ENCODE results near the gene LNPEP.
A peak's percentile ranks its signal among the peaks of the same experiment; 100 is the strongest.

LNPEP gene

DNA sequence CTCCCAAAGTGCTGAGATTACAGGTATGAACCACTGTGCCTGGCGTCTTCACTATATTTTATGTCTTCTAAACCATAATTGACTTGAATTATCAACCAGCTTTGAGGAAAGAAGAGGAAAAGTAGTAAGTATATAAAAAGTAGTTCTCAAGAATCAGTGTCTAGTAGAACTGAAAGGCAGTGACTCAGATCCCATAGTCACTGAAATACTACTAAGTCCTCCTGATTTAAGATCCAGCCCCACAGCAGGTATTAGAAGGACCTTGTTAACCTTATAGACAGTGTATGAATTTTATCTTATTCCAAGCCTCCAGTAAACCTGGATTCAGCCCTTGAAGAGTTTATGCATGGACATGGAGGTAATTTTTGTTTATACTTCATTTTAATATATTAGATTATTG lies 31.5 kb downstream of the LNPEP start:
- TF ChIP-seq OSR1 (CRISPR knock-in tag; IDR thresholded peaks at IDR 0.05): no peak
- TF ChIP-seq TCF4 (CRISPR knock-in tag; IDR thresholded peaks at IDR 0.05; ENCODE audit: borderline replicate concordance): no peak
- TF ChIP-seq, protein P1, sequence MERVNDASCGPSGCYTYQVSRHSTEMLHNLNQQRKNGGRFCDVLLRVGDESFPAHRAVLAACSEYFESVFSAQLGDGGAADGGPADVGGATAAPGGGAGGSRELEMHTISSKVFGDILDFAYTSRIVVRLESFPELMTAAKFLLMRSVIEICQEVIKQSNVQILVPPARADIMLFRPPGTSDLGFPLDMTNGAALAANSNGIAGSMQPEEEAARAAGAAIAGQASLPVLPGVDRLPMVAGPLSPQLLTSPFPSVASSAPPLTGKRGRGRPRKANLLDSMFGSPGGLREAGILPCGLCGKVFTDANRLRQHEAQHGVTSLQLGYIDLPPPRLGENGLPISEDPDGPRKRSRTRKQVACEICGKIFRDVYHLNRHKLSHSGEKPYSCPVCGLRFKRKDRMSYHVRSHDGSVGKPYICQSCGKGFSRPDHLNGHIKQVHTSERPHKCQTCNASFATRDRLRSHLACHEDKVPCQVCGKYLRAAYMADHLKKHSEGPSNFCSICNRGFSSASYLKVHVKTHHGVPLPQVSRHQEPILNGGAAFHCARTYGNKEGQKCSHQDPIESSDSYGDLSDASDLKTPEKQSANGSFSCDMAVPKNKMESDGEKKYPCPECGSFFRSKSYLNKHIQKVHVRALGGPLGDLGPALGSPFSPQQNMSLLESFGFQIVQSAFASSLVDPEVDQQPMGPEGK (CRISPR knock-in tag; IDR thresholded peaks at IDR 0.05; ENCODE audit: borderline replicate concordance): no peak
- TF ChIP-seq BACH2 (CRISPR knock-in tag; IDR thresholded peaks at IDR 0.05; ENCODE audit: borderline replicate concordance): no peak
- no peak for TF ChIP-seq ARNTL (CRISPR knock-in tag; IDR thresholded peaks at IDR 0.05; ENCODE audit: borderline replicate concordance, low read depth)
- no peak for TF ChIP-seq ZFP3 (CRISPR knock-in tag; IDR thresholded peaks at IDR 0.05)
- TF ChIP-seq RARB (CRISPR knock-in tag; IDR thresholded peaks at IDR 0.05): no peak
- TF ChIP-seq ZFP30 (CRISPR knock-in tag; IDR thresholded peaks at IDR 0.05): no peak
- no peak for TF ChIP-seq ESRRG (CRISPR knock-in tag; IDR thresholded peaks at IDR 0.05)
- TF ChIP-seq ZC3H10 (CRISPR knock-in tag; IDR thresholded peaks at IDR 0.05): no peak
- TF ChIP-seq, protein P2, sequence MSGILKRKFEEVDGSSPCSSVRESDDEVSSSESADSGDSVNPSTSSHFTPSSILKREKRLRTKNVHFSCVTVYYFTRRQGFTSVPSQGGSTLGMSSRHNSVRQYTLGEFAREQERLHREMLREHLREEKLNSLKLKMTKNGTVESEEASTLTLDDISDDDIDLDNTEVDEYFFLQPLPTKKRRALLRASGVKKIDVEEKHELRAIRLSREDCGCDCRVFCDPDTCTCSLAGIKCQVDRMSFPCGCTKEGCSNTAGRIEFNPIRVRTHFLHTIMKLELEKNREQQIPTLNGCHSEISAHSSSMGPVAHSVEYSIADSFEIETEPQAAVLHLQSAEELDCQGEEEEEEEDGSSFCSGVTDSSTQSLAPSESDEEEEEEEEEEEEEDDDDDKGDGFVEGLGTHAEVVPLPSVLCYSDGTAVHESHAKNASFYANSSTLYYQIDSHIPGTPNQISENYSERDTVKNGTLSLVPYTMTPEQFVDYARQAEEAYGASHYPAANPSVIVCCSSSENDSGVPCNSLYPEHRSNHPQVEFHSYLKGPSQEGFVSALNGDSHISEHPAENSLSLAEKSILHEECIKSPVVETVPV (CRISPR knock-in tag; IDR thresholded peaks at IDR 0.05): no peak
- TF ChIP-seq SNAI2 (CRISPR knock-in tag; IDR thresholded peaks at IDR 0.05): no peak
- no peak for TF ChIP-seq ZNF70 (CRISPR knock-in tag; IDR thresholded peaks at IDR 0.05)
- no peak for TF ChIP-seq TOX (CRISPR knock-in tag; IDR thresholded peaks at IDR 0.05; ENCODE audit: borderline replicate concordance)
- TF ChIP-seq, protein P3, sequence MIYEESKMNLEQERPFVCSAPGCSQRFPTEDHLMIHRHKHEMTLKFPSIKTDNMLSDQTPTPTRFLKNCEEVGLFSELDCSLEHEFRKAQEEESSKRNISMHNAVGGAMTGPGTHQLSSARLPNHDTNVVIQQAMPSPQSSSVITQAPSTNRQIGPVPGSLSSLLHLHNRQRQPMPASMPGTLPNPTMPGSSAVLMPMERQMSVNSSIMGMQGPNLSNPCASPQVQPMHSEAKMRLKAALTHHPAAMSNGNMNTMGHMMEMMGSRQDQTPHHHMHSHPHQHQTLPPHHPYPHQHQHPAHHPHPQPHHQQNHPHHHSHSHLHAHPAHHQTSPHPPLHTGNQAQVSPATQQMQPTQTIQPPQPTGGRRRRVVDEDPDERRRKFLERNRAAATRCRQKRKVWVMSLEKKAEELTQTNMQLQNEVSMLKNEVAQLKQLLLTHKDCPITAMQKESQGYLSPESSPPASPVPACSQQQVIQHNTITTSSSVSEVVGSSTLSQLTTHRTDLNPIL (CRISPR knock-in tag; IDR thresholded peaks at IDR 0.05; ENCODE audit: low read depth): no peak
- ATAC-seq: no peak

DNA sequence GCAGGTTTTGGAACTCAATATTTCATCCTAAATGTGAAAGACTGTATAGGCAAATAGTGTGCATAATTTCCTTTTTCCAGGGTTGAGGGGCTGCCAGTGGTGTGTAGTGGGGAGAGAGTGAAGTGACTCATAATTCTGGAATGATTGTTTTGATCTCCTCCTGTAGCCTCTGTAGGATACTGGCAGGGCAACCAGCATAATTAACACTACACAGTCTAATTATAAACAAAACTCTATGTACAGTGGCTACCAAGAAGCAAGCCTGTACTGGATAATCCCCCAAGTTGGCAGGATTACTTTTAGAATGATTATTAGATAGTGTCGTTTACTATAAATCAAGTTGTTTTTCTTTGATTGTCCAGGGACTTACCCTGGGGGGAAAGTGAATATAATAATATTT lies 32.2 kb downstream of the LNPEP start:
- ATAC-seq: peak; percentile 88
- TF ChIP-seq ZFP30 (CRISPR knock-in tag; IDR thresholded peaks at IDR 0.05) (no peak), BACH2 (CRISPR knock-in tag; IDR thresholded peaks at IDR 0.05; ENCODE audit: borderline replicate concordance) (no peak), OSR1 (CRISPR knock-in tag; IDR thresholded peaks at IDR 0.05) (no peak), SNAI2 (CRISPR knock-in tag; IDR thresholded peaks at IDR 0.05) (no peak), ZNF8 (CRISPR knock-in tag; IDR thresholded peaks at IDR 0.05) (no peak), ZC3H10 (CRISPR knock-in tag; IDR thresholded peaks at IDR 0.05) (no peak), GLIS3 (CRISPR knock-in tag; IDR thresholded peaks at IDR 0.05) (no peak), ARNTL (CRISPR knock-in tag; IDR thresholded peaks at IDR 0.05; ENCODE audit: borderline replicate concordance, low read depth) (no peak), ZNF565 (CRISPR knock-in tag; conservative IDR thresholded peaks at IDR 0.05; ENCODE audit: low read depth) (no peak), TCF4 (CRISPR knock-in tag; IDR thresholded peaks at IDR 0.05; ENCODE audit: borderline replicate concordance) (no peak), ZNF70 (CRISPR knock-in tag; IDR thresholded peaks at IDR 0.05) (no peak), CSDC2 (CRISPR knock-in tag; IDR thresholded peaks at IDR 0.05) (no peak), PPARA (CRISPR knock-in tag; IDR thresholded peaks at IDR 0.05; ENCODE audit: borderline replicate concordance) (no peak)
- TF ChIP-seq, protein P4, sequence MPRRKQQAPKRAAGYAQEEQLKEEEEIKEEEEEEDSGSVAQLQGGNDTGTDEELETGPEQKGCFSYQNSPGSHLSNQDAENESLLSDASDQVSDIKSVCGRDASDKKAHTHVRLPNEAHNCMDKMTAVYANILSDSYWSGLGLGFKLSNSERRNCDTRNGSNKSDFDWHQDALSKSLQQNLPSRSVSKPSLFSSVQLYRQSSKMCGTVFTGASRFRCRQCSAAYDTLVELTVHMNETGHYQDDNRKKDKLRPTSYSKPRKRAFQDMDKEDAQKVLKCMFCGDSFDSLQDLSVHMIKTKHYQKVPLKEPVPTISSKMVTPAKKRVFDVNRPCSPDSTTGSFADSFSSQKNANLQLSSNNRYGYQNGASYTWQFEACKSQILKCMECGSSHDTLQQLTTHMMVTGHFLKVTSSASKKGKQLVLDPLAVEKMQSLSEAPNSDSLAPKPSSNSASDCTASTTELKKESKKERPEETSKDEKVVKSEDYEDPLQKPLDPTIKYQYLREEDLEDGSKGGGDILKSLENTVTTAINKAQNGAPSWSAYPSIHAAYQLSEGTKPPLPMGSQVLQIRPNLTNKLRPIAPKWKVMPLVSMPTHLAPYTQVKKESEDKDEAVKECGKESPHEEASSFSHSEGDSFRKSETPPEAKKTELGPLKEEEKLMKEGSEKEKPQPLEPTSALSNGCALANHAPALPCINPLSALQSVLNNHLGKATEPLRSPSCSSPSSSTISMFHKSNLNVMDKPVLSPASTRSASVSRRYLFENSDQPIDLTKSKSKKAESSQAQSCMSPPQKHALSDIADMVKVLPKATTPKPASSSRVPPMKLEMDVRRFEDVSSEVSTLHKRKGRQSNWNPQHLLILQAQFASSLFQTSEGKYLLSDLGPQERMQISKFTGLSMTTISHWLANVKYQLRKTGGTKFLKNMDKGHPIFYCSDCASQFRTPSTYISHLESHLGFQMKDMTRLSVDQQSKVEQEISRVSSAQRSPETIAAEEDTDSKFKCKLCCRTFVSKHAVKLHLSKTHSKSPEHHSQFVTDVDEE (CRISPR knock-in tag; IDR thresholded peaks at IDR 0.05): no peak
- TF ChIP-seq, protein P5, sequence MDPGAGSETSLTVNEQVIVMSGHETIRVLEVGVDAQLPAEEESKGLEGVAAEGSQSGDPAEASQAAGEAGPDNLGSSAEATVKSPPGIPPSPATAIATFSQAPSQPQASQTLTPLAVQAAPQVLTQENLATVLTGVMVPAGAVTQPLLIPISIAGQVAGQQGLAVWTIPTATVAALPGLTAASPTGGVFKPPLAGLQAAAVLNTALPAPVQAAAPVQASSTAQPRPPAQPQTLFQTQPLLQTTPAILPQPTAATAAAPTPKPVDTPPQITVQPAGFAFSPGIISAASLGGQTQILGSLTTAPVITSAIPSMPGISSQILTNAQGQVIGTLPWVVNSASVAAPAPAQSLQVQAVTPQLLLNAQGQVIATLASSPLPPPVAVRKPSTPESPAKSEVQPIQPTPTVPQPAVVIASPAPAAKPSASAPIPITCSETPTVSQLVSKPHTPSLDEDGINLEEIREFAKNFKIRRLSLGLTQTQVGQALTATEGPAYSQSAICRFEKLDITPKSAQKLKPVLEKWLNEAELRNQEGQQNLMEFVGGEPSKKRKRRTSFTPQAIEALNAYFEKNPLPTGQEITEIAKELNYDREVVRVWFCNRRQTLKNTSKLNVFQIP (CRISPR knock-in tag; IDR thresholded peaks at IDR 0.05; ENCODE audit: borderline replicate concordance, low read depth): no peak
- TF ChIP-seq, protein P1 (CRISPR knock-in tag; IDR thresholded peaks at IDR 0.05; ENCODE audit: borderline replicate concordance): no peak
- TF ChIP-seq, protein P2 (CRISPR knock-in tag; IDR thresholded peaks at IDR 0.05): no peak
